GM12864 (cell line): Measurements from ENCODE around the gene ENTREP3.

Experiments
- DNase-seq: peaks from one replicate; pipeline ENCODE4 v3.0.0-alpha.2; 2011; ENCODE audit warnings: low read depth
- H3K4me3 ChIP-seq: 2 replicates; pipeline ENCODE4 v1.5.1; 2011; ENCODE audit warnings: mild to moderate bottlenecking, low read depth, low read length, control low read depth
- CTCF ChIP-seq: IDR thresholded peaks from 2 replicates; pipeline ENCODE4 v1.5.1; 2011; ENCODE audit warnings: low read depth, mild to moderate bottlenecking, moderate library complexity, low read length, control low read depth, inconsistent platforms; ENCODE audit errors: missing control alignments

The ENTREP3 gene

GRCh38 chr1:155200920-155201319 lies 54.4 kb downstream of the ENTREP3 start:
- TF ChIP-seq CTCF: no peak
- no peak for DNase-seq

DNA sequence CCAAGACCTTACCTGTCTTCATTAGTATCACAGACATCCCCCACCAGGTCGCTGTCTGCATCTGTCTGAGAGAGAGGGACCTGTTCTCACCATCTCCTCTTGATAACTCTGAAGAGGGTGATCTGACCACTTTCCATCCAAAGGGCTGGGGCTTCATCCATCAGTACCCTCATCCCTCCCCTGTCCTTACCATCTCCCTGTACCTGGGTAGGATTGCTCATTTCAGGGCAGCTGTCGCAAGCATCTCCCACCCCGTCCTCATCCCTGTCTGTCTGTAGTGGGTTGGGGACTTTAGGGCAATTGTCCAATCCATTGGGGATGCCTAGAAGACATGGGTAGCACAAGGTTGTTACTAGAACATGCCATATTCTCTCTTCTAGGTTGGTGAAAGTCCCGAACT lies 55.5 kb downstream of the ENTREP3 start:
- no peak for TF ChIP-seq CTCF

More at GRCh38 chr1:155200920-155201319, 54.4 kb downstream of the ENTREP3 start:
- no peak overlapping the region for H3K4me3 ChIP-seq

DNA sequence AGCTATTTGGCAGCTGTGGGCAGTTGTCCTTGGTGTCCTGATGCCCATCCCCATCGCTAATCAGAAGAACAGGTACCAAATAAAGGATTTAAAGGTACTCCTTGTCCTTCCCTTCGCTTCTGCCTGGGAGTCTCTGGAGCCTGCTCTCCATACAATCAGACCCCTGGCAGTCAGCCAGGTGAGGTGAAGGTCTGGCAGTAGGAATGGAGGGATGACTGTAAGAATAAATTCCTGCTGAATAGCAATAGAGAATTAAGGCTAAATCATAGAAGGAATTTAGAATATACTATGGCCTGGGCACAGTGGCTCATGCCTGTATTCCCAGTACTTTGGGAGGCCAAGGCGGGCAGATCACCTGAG lies 56.8 kb downstream of the ENTREP3 start:
- no peak for DNase-seq
- no peak for TF ChIP-seq CTCF
- H3K4me3 ChIP-seq: no peak overlapping the region

More for the DNA sequence above, 55.5 kb downstream of the ENTREP3 start:
- no peak for DNase-seq
- H3K4me3 ChIP-seq: no peak overlapping the region

DNA sequence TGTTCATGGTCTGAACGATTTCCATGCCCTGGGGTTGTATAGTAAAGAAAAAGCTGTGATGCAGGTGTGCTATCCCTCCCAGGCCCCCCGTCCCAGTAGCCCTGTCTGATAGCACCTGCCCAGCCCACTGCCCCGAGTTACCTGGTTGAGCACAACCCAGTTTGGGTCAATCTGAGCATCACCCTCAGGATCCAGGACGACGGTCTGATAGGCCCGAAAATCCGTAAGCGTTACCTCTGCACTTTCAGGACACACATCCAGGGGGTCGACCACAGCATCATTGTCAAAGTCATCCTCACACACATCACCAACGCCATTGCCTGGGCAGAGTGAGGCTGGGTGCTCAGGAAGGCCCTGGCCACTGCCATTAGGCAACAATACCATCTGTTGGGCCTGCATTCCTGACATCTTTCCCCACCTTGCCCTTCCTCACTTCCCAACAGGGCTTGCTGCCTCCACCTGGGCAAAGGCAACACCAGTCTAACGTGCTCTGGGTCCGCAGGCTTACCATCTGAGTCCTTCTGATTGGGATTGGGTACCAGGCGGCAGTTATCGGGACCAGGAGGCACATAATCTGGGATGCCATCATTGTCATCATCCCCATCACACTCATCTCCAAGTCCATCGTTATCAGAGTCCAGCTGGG lies 57.3 kb downstream of the ENTREP3 start:
- TF ChIP-seq CTCF: no peak
- no peak for DNase-seq
- H3K4me3 ChIP-seq: no peak overlapping the region
